A673 (cell line): ENCODE measurements around the gene GDF9. TPM values are rescaled to one million over a fixed set of nuclear protein-coding genes. Genes with fewer than 3 reads are reported as not detected.
A peak's percentile ranks its signal among the peaks of the same experiment; 100 is the strongest.

Experiments used
- BruUV-seq: library from RNA; stranded (reverse); fragments of 400-500 nt; replicated peaks from 2 replicates; lab custom pipeline; 2021; lab: Mats Ljungman, UMichigan
- CTCF ChIA-PET: fragments of 300-600 bp; sonication (Branson Sonifier 250); formaldehyde crosslinking; loops from one replicate; lab custom pipeline; 2022; ENCODE audit warnings: antibody characterized with exemption; lab: Charles Lee
- POLR2A ChIA-PET: fragments of 300-600 bp; sonication (Branson Sonifier 250); formaldehyde crosslinking; loops from one replicate; lab custom pipeline; 2022; ENCODE audit warnings: antibody characterized with exemption; ENCODE audit not compliant: low non-redundant PET; lab: Charles Lee
- DNase-seq: peaks from one replicate; pipeline ENCODE4 v3.0.0-alpha.2; 2015; ENCODE audit warnings: low spot score
- H3K27ac ChIP-seq: fragments of 200-600 bp; sonication (generic); 2 replicates; pipeline ENCODE4 v1.5.1; 2016; ENCODE audit warnings: mixed run types, low read depth, mild to moderate bottlenecking, mixed read lengths, antibody characterized with exemption, low read length; ENCODE audit not compliant: poor library complexity, severe bottlenecking
- H3K27me3 ChIP-seq: fragments of 200-600 bp; sonication (generic); replicated peaks from 2 replicates; pipeline ENCODE4 v1.6.1; 2017; ENCODE audit warnings: mixed run types, low read depth, mild to moderate bottlenecking, mixed read lengths, antibody characterized with exemption, low read length; ENCODE audit not compliant: insufficient read depth, poor library complexity
- H3K36me3 ChIP-seq: fragments of 200-600 bp; sonication (generic); 2 replicates; pipeline ENCODE4 v1.6.1; 2016; ENCODE audit warnings: mixed run types, mild to moderate bottlenecking, mixed read lengths, antibody characterized with exemption, low read length; ENCODE audit not compliant: insufficient read depth, poor library complexity, severe bottlenecking
- H3K4me1 ChIP-seq: fragments of 200-600 bp; sonication (generic); 2 replicates; pipeline ENCODE4 v1.6.1; 2017; ENCODE audit warnings: mixed run types, mild to moderate bottlenecking, mixed read lengths, antibody characterized with exemption, low read length; ENCODE audit not compliant: insufficient read depth, poor library complexity, severe bottlenecking
- H3K4me3 ChIP-seq: fragments of 200-600 bp; sonication (generic); 2 replicates; pipeline ENCODE4 v1.5.1; 2016; ENCODE audit warnings: low read depth, mixed run types, mild to moderate bottlenecking, mixed read lengths, low read length; ENCODE audit not compliant: poor library complexity, severe bottlenecking
- H3K9me3 ChIP-seq: fragments of 200-600 bp; sonication (generic); 2 replicates; pipeline ENCODE4 v1.6.1; 2016; ENCODE audit warnings: mixed run types, low read depth, mild to moderate bottlenecking, mixed read lengths, antibody characterized with exemption, low read length; ENCODE audit not compliant: poor library complexity, severe bottlenecking
- CTCF ChIP-seq: fragments of 300-800, 200-600 bp; sonication (generic); conservative IDR thresholded peaks from 2 replicates; pipeline ENCODE4 v1.5.1; 2017; ENCODE audit warnings: low read depth, mild to moderate bottlenecking, antibody characterized with exemption, low read length, moderate library complexity, mixed read lengths
- EZH2 ChIP-seq: fragments of 200-600 bp; sonication (generic); IDR thresholded peaks from 2 replicates; pipeline ENCODE4 v1.6.1; 2017; ENCODE audit warnings: borderline replicate concordance, low read depth, mild to moderate bottlenecking, mixed read lengths, antibody characterized with exemption, low read length; ENCODE audit not compliant: poor library complexity, severe bottlenecking
- intact Hi-C: fragments of 100-400 bp; cut with micrococcal nuclease; formaldehyde crosslinking; loops from one replicate; pipeline ENCODE4 v1.10.0; 2022; ENCODE audit not compliant: unreplicated experiment
- total RNA-seq: library from RNA; stranded (reverse); gene quantifications from 2 replicates; pipeline ENCODE4 v1.2.3, GENCODE V29; 2021

Gene GDF9
- total RNA-seq, 1 experiment from 2014 or later, result 0.32 TPM

- POLR2A ChIA-PET, result interaction anchor here (0.7 kb wide), 1 partner anchor 90 kb away, joined by 3 read pairs; no protein-coding TSS in a partner anchor
- BruUV-seq, result no TSS peak
- intact Hi-C loops, result loop anchor here (10.0 kb wide), 1 partner anchor 344 kb away; no protein-coding TSS in a partner anchor
These were observed 2.5 kb upstream of the GDF9 start for GRCh38 chr5:132868754-132869153.

GRCh38 chr5:132867046-132867451 is 780 bp upstream of the GDF9 start:
- ChIA-PET POLR2A (no interaction called here), CTCF (no interaction called here)
- TF ChIP-seq EZH2 (no peak), CTCF (no peak)
- no peaks in the 10 kb centered on the region for H3K27me3 ChIP-seq
- intact Hi-C loops, result loop anchor here (10.0 kb wide), 1 partner anchor 342 kb away; no protein-coding TSS in a partner anchor
- H3K36me3 ChIP-seq, result peaks cover 33% of the 10 kb centered on the region
- DNase-seq, result no peak
- TSS peak; percentile 70 for BruUV-seq
- no peaks in the 10 kb centered on the region for H3K9me3 ChIP-seq
- peaks cover 12% of the 10 kb centered on the region for H3K4me1 ChIP-seq
- peak overlapping the region; percentile 94 for H3K27ac ChIP-seq
- peak overlapping the region; percentile 77 for H3K4me3 ChIP-seq

More at GRCh38 chr5:132868754-132869153, 2.5 kb upstream of the GDF9 start:
- peaks cover 12% of the 10 kb centered on the region for H3K4me1 ChIP-seq
- no peaks in the 10 kb centered on the region for H3K27me3 ChIP-seq
- no peak overlapping the region for H3K4me3 ChIP-seq
- no peak for DNase-seq
- no peak overlapping the region for H3K27ac ChIP-seq
- CTCF ChIA-PET, result no interaction called here
- TF ChIP-seq EZH2, result no peak
- no peak for TF ChIP-seq CTCF
- no peaks in the 10 kb centered on the region for H3K9me3 ChIP-seq
- peaks cover 33% of the 10 kb centered on the region for H3K36me3 ChIP-seq

GRCh38 chr5:132865668-132866341 is 464 bp downstream of the GDF9 start:
- BruUV-seq, result TSS peak; percentile 93
- peak overlapping the region; percentile 94 for H3K27ac ChIP-seq
- H3K27me3 ChIP-seq, result no peaks in the 10 kb centered on the region
- peaks cover 33% of the 10 kb centered on the region for H3K36me3 ChIP-seq
- no peaks in the 10 kb centered on the region for H3K9me3 ChIP-seq
- intact Hi-C loops, result loop anchor here (10.0 kb wide), 1 partner anchor 341 kb away; no protein-coding TSS in a partner anchor
- CTCF ChIA-PET, result interaction anchor here (0.9 kb wide), 1 partner anchor 479 kb away, joined by 3 read pairs; no protein-coding TSS in a partner anchor
- POLR2A ChIA-PET, result no interaction called here
- peak overlapping the region; percentile 77 for H3K4me3 ChIP-seq
- H3K4me1 ChIP-seq, result peaks cover 12% of the 10 kb centered on the region
- DNase-seq, result no peak
- no peak for TF ChIP-seq EZH2
- TF ChIP-seq CTCF, result no peak
